Lung (tissue), 12 donors: ENCODE data around the gene IMMT. TPM values are rescaled to one million over a fixed set of nuclear protein-coding genes. Genes with fewer than 3 reads are reported as not detected.
"Not testable (repeated sequence)": the region's sequence is repeated elsewhere in the genome, so short reads cannot be mapped to it uniquely, and the experiment has no call there.

ENCODE experiments used
- ATAC-seq: fragments of 200-7000 bp; cut with Tn5 transposase; one replicate; pipeline ENCODE4 v1.9.1; 2020; ENCODE audit warnings: moderate number of reproducible peaks; ENCODE audit not compliant: insufficient read depth, low FRiP score
- DNase-seq, 3 donors: peaks; one replicate each; pipeline ENCODE4 v3.0.0-alpha.2; 2013 to 2017
- H3K27ac ChIP-seq, 2 donors: one replicate each; pipeline ENCODE4 v1.5.1; 2013; ENCODE audit warnings: mild to moderate bottlenecking in 2 of 2, moderate library complexity in 2 of 2, control low read depth in 1 of 2, inconsistent platforms in 1 of 2, low read depth in 1 of 2, low read length in 1 of 2
- H3K27me3 ChIP-seq, 3 donors: one replicate each; pipeline ENCODE4 v1.5.1; 2013; ENCODE audit warnings: low read length in 2 of 3; ENCODE audit not compliant: control insufficient read depth in 3 of 3, insufficient read depth in 3 of 3
- H3K36me3 ChIP-seq, 4 donors: one replicate each; pipeline ENCODE4 v1.5.1; 2013; ENCODE audit warnings: low read length in 4 of 4, mild to moderate bottlenecking in 1 of 4, moderate library complexity in 1 of 4; ENCODE audit not compliant: control insufficient read depth in 4 of 4, insufficient read depth in 4 of 4
- H3K4me1 ChIP-seq, 5 donors: one replicate each; pipeline ENCODE4 v1.5.1; 2013; ENCODE audit warnings: low read length in 5 of 5, mild to moderate bottlenecking in 2 of 5, moderate library complexity in 1 of 5; ENCODE audit not compliant: control insufficient read depth in 5 of 5, insufficient read depth in 5 of 5
- H3K4me3 ChIP-seq: one replicate; pipeline ENCODE4 v1.5.1; 2013; ENCODE audit warnings: mild to moderate bottlenecking, control low read depth, moderate library complexity
- H3K9ac ChIP-seq, 2 donors: one replicate each; pipeline ENCODE4 v1.5.1; 2013; ENCODE audit warnings: low read length in 2 of 2, control low read depth in 1 of 2; ENCODE audit not compliant: insufficient read depth in 1 of 2
- H3K9me3 ChIP-seq, 4 donors: one replicate each; pipeline ENCODE4 v1.5.1; 2013; ENCODE audit warnings: low read length in 3 of 4, mild to moderate bottlenecking in 1 of 4, moderate library complexity in 1 of 4; ENCODE audit not compliant: control insufficient read depth in 4 of 4, insufficient read depth in 3 of 4
- CTCF ChIP-seq: IDR thresholded peaks from 2 replicates; pipeline ENCODE4 v1.5.1; 2012; ENCODE audit warnings: mild to moderate bottlenecking; ENCODE audit errors: control extremely low read depth, extremely low read depth
- WGBS, 2 donors: extraction: QIAGEN DNeasy Blood & Tissue Kit; methylation state at CpG; one replicate each; pipeline ENCODE4 v1.1.7; 2013; 5-methylcytosine and 5-hydroxymethylcytosine counted together
- polyA plus RNA-seq, 2 donors: library from polyadenylated mRNA; stranded (reverse); fragments of 200-250 nt; gene quantifications; one replicate each; pipeline ENCODE4 v1.2.1, GENCODE V29; 2013
- total RNA-seq, 2 donors: library from RNA; depleted of rRNA in 1 of 2; stranded (reverse); fragments of >200 nt in 1 of 2; gene quantifications; one replicate each; pipeline ENCODE4 v1.2.1, GENCODE V29; 2014 to 2021
- donor health status: control.
- donor health status: control.
- donor health status: Bipolar disorder and iron deficiency.
- donor health status: healthy.
- donor health status: DM: yes; HTN: yes; CAD: no.

IMMT gene
- total and polyA plus RNA-seq, 4 donors, result 22.8 to 63.4 (median 48.2) TPM

DNA sequence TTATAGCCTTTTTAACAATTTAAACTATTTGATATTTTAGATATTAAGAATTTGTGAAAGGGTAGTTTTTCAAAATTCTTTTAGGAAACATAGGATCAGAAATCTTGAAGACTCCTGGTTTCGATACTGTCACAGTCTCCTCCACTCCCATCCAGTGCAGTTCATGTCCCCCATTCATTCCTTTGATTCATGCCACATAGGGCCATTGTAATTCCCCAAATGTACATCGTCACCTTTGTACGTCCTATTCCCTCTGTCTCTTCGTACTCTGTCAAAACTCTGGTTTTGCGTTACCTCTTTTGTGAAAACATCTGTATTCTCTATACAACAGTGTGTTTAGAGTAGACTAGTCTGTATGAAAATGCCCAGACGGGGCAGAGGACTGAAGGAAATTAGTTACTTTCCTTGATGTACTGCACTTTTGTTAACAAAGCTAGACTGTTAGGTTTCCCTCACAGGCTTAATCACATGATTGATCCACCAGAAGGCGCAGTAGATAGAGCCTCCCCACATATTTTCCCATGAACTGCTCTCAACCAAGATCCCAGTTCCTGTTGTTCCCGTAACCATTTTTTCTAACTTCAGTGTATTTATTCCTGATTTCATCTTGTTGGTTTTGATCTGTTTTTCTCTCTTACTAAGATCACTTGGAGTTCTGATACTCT, 6.5 kb upstream of the IMMT start:
- DNase-seq, result peak in 1 of 3 donors; percentile 26
- Histone ChIP-seq H3K9ac (no peak overlapping the region), H3K4me3 (no peak overlapping the region), H3K27ac (peak overlapping the region in 1 of 2 donors; percentile 66), H3K27me3 (no peaks in the 10 kb centered on the region), H3K36me3 (peaks cover 5 to 6% (median 6%) of the 10 kb centered on the region in 4 donors), H3K9me3 (no peaks in the 10 kb centered on the region), H3K4me1 (peaks cover 0 to 17% (median 8%) of the 10 kb centered on the region in 5 donors)
- no peak for TF ChIP-seq CTCF
- no peak for ATAC-seq
- 89 to 91% methylated on average over 8 of the region's 8 CpGs for WGBS, 2 donors

DNA sequence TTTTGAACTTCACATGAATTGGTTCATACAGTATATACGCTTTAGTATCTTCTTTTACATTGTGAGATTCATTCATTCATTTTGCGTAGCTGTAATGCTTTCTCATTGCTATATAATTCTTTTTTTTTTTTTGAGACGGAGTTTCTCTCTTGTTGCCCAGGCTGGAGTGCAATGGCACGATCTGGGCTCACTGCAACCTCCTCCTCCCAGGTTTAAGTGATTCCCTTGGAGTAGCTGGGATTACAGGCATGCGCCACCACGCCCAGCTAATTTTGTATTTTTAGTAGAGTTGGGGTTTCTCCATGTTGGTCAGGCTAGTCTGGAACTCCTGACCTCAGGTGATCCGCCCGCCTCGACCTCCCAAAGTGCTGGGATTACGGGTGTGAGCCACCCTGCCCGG, 5.3 kb upstream of the IMMT start:
- H3K4me3 ChIP-seq, H3K27ac ChIP-seq, ATAC-seq, H3K36me3 ChIP-seq, H3K9me3 ChIP-seq, H3K27me3 ChIP-seq, H3K9ac ChIP-seq, DNase-seq: not testable (repeated sequence)
- H3K4me1 ChIP-seq, result peaks cover 4 to 23% (median 8%) of the 10 kb centered on the region in 5 donors
- 91 to 93% methylated on average over 11 of the region's 11 CpGs for WGBS, 2 donors

- Histone ChIP-seq H3K27me3 (no peaks in the 10 kb centered on the region), H3K4me1 (peaks cover 4 to 23% (median 7%) of the 10 kb centered on the region in 5 donors), H3K4me3 (peak overlapping the region; percentile 61), H3K9me3 (no peaks in the 10 kb centered on the region), H3K36me3 (no peaks in the 10 kb centered on the region), H3K27ac (peak overlapping the region; percentile 62 to 85), H3K9ac (peak overlapping the region; percentile 66 to 72)
- DNase-seq, result no peak
- ATAC-seq, result no peak
- no peak for TF ChIP-seq CTCF
- WGBS, 2 donors, result 2% methylated on average over 8 of the region's 8 CpGs
Measured at GRCh38 chr2:86199834-86200177, 4.5 kb upstream of the IMMT start.

- DNase-seq (no peak), ATAC-seq (no peak)
- H3K36me3 ChIP-seq, result peaks cover 0 to 4% (median 0%) of the 10 kb centered on the region in 4 donors
- peak overlapping the region; percentile 89 to 99 for H3K27ac ChIP-seq
- no peaks in the 10 kb centered on the region for H3K9me3 ChIP-seq
- peak overlapping the region in 1 of 2 donors; percentile 82 for H3K9ac ChIP-seq
- WGBS, 2 donors, result 39 to 42% methylated on average over 23 of the region's 23 CpGs
- peaks cover 8 to 29% (median 15%) of the 10 kb centered on the region in 5 donors for H3K4me1 ChIP-seq
- H3K4me3 ChIP-seq, result peak overlapping the region; percentile 82
- no peaks in the 10 kb centered on the region for H3K27me3 ChIP-seq
- TF ChIP-seq CTCF, result no peak
Measured at GRCh38 chr2:86195808-86196387, 636 bp upstream of the IMMT start.
